Astrocyte (in vitro differentiated cells and primary cell): ENCODE results near the gene FTSJ1. TPM values are rescaled to one million over a fixed set of nuclear protein-coding genes. Genes with fewer than 3 reads are reported as not detected.
A peak's percentile ranks its signal among the peaks of the same experiment; 100 is the strongest.

Experiments used
- DNase-seq: peaks from one replicate; pipeline ENCODE4 v3.0.0-alpha.2; 2010; ENCODE audit warnings: low read depth
- FAIRE-seq: peaks from 2 replicates; lab custom pipeline; 2011; peaks lifted over from hg19 to GRCh38; lab: Jason Lieb, UNC
- H2AFZ ChIP-seq: 2 replicates; pipeline ENCODE4 v1.6.0; 2012; ENCODE audit warnings: low read depth, low read length, inconsistent platforms
- H3K27ac ChIP-seq: 2 replicates; pipeline ENCODE4 v1.5.1; 2011; ENCODE audit warnings: low read depth, low read length, inconsistent platforms
- H3K27me3 ChIP-seq: 2 replicates; pipeline ENCODE4 v1.6.0; 2011; ENCODE audit warnings: low read length, inconsistent platforms; ENCODE audit not compliant: insufficient read depth
- H3K36me3 ChIP-seq: 2 replicates; pipeline ENCODE4 v1.5.1; 2011; ENCODE audit warnings: low read length, inconsistent platforms; ENCODE audit not compliant: insufficient read depth
- H3K4me1 ChIP-seq: 2 replicates; pipeline ENCODE4 v1.5.1; 2011; ENCODE audit warnings: low read length, inconsistent platforms; ENCODE audit not compliant: insufficient read depth
- H3K4me2 ChIP-seq: 2 replicates; pipeline ENCODE4 v1.6.0; 2012; ENCODE audit warnings: low read length, inconsistent platforms
- H3K4me3 ChIP-seq: 2 replicates; pipeline ENCODE4 v1.5.1; 2011; ENCODE audit warnings: low read depth, mild to moderate bottlenecking, low read length, inconsistent platforms; ENCODE audit not compliant: insufficient read depth
- H3K79me2 ChIP-seq: 2 replicates; pipeline ENCODE4 v1.6.0; 2012; ENCODE audit warnings: mild to moderate bottlenecking, low read length, inconsistent platforms; ENCODE audit not compliant: insufficient read depth
- H3K9ac ChIP-seq: 2 replicates; pipeline ENCODE4 v1.6.0; 2012; ENCODE audit warnings: mild to moderate bottlenecking, low read length, inconsistent platforms
- H3K9me3 ChIP-seq: 2 replicates; pipeline ENCODE4 v1.5.1; 2012; ENCODE audit warnings: low read depth, mild to moderate bottlenecking, low read length, inconsistent platforms; ENCODE audit not compliant: insufficient read depth
- H4K20me1 ChIP-seq: 2 replicates; pipeline ENCODE4 v1.6.0; 2012; ENCODE audit warnings: low read length, inconsistent platforms; ENCODE audit not compliant: insufficient read depth
- H3K27ac Mint-ChIP-seq: one replicate; pipeline ENCODE4 v1.8.0; 2021; ENCODE audit warnings: mild to moderate bottlenecking, mixed read lengths; ENCODE audit not compliant: unreplicated experiment
- H3K27me3 Mint-ChIP-seq: one replicate; pipeline ENCODE4 v1.8.0; 2021; ENCODE audit warnings: low read depth, mixed read lengths; ENCODE audit not compliant: unreplicated experiment
- H3K36me3 Mint-ChIP-seq: one replicate; pipeline ENCODE4 v1.8.0; 2021; ENCODE audit warnings: low read depth, mixed read lengths; ENCODE audit not compliant: unreplicated experiment
- H3K4me1 Mint-ChIP-seq: one replicate; pipeline ENCODE4 v1.8.0; 2021; ENCODE audit warnings: low read depth, mixed read lengths; ENCODE audit not compliant: unreplicated experiment
- H3K4me3 Mint-ChIP-seq: one replicate; pipeline ENCODE4 v1.8.0; 2021; ENCODE audit warnings: mild to moderate bottlenecking, moderate library complexity, mixed read lengths; ENCODE audit not compliant: unreplicated experiment
- H3K9me3 Mint-ChIP-seq: one replicate; pipeline ENCODE4 v1.8.0; 2021; ENCODE audit warnings: mild to moderate bottlenecking, mixed read lengths; ENCODE audit not compliant: unreplicated experiment
- EZH2 ChIP-seq: IDR thresholded peaks from 2 replicates; pipeline ENCODE4 v1.6.1; 2012; ENCODE audit warnings: mild to moderate bottlenecking, low read length, inconsistent platforms; ENCODE audit not compliant: insufficient read depth
- total RNA-seq: library from RNA; stranded (reverse); gene quantifications from 2 replicates; pipeline ENCODE4 v1.2.1, GENCODE V29; 2021
- TF ChIP-seq, protein P1 (sequence below): IDR thresholded peaks from 2 replicates; pipeline ENCODE4 v1.5.1; 2011; ENCODE audit warnings: low read depth, mild to moderate bottlenecking, inconsistent platforms, low read length, moderate library complexity; ENCODE audit not compliant: insufficient read depth

FTSJ1 gene
- total RNA-seq, 1 donor from 2014 or later: 64.4 TPM

DNA sequence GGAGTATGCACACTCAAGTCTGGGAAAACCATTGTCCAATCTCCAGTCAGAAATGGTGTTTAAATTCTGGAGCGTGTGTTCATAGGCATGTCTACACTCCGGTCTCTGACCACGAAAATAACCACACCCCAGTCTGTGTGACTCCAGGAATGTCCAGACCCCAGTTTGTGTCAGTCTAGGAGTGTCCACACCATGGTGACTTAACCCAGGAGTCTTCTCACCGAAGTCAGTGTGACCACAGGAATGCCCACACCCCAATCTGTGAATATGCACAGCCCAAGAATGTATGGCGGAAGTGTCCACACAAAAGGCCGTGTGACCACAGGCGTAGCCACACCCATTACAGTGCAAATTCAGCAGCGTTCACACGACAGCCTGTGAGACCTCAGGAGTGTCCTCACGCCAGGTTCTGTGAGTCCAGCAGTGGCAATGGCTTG, 11.4 kb downstream of the FTSJ1 start:
- H3K79me2 ChIP-seq: no peaks in the 10 kb centered on the region
- TF ChIP-seq, protein P1, sequence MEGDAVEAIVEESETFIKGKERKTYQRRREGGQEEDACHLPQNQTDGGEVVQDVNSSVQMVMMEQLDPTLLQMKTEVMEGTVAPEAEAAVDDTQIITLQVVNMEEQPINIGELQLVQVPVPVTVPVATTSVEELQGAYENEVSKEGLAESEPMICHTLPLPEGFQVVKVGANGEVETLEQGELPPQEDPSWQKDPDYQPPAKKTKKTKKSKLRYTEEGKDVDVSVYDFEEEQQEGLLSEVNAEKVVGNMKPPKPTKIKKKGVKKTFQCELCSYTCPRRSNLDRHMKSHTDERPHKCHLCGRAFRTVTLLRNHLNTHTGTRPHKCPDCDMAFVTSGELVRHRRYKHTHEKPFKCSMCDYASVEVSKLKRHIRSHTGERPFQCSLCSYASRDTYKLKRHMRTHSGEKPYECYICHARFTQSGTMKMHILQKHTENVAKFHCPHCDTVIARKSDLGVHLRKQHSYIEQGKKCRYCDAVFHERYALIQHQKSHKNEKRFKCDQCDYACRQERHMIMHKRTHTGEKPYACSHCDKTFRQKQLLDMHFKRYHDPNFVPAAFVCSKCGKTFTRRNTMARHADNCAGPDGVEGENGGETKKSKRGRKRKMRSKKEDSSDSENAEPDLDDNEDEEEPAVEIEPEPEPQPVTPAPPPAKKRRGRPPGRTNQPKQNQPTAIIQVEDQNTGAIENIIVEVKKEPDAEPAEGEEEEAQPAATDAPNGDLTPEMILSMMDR: no peak
- TF ChIP-seq EZH2: no peak
- peak; percentile 99 for DNase-seq
- peak overlapping the region; percentile 80 for H3K9ac ChIP-seq
- Mint-ChIP-seq H3K4me1 (peaks cover 11% of the 10 kb centered on the region), H3K27ac (peak overlapping the region; percentile 95), H3K4me3 (peak overlapping the region; percentile 60), H3K9me3 (peaks cover 2% of the 10 kb centered on the region), H3K27me3 (no peaks in the 10 kb centered on the region), H3K36me3 (peaks cover 4% of the 10 kb centered on the region)
- no peak overlapping the region for H2AFZ ChIP-seq
- no peak overlapping the region for H3K4me3 ChIP-seq
- peaks cover 29% of the 10 kb centered on the region for H3K4me1 ChIP-seq
- H3K36me3 ChIP-seq: peaks cover 22% of the 10 kb centered on the region
- no peaks in the 10 kb centered on the region for H3K9me3 ChIP-seq
- no peaks in the 10 kb centered on the region for H3K27me3 ChIP-seq
- H3K27ac ChIP-seq: peak overlapping the region; percentile 99
- no peaks in the 10 kb centered on the region for H4K20me1 ChIP-seq
- H3K4me2 ChIP-seq: peak overlapping the region; percentile 50
- peak; percentile 100 for FAIRE-seq

DNA sequence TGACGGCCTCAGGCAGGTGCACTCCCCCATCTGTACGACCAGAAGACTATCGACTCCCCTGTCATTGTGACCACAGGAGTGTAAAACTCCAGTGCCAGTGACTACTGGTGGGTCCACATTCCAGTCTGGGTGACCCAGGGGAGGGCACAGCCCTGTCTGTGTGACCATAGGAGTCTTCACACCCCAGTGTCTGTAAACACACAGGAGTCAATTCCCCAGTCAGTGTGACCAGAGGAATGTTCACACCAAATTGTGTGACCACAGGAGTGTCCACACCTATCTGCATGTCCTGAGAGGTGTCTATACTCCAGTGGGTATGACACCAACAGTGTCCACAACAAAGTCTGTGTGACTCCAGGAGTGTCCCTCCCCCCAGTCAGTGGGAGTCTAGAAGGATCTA, 12.0 kb downstream of the FTSJ1 start:
- Mint-ChIP-seq H3K9me3 (peaks cover 2% of the 10 kb centered on the region), H3K36me3 (peaks cover 4% of the 10 kb centered on the region), H3K27ac (peak overlapping the region; percentile 95), H3K4me3 (no peak overlapping the region), H3K27me3 (no peaks in the 10 kb centered on the region), H3K4me1 (peaks cover 14% of the 10 kb centered on the region)
- Histone ChIP-seq H3K36me3 (peaks cover 16% of the 10 kb centered on the region), H3K4me3 (no peak overlapping the region), H3K9ac (peak overlapping the region; percentile 80), H3K27ac (peak overlapping the region; percentile 97), H3K79me2 (no peaks in the 10 kb centered on the region), H3K27me3 (no peaks in the 10 kb centered on the region), H3K9me3 (no peaks in the 10 kb centered on the region), H3K4me1 (peaks cover 32% of the 10 kb centered on the region), H2AFZ (no peak overlapping the region), H3K4me2 (peak overlapping the region; percentile 14), H4K20me1 (no peaks in the 10 kb centered on the region)
- TF ChIP-seq EZH2: no peak
- TF ChIP-seq, protein P1: no peak
- no peak for FAIRE-seq
- DNase-seq: no peak

DNA sequence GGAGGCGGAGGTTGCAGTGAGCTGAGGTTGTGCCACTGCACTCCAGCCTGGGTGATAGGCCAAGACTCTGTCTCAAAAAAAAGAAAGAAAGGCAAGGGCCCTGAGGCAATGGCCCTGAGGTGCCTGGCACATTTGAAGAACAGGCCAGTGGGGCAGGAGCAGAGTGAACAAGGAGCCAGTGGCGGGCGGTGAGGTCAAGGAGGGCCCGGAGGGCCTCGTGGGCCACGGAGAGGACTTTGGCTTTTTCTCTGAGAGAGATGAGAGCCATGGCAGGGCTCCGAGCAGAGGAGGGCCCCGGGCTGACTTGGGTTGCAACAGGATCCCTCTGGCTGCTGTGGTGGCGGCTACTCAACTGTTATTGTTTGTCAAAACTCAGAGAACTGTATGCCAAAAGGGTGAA, 13.3 kb downstream of the FTSJ1 start:
- TF ChIP-seq EZH2: no peak
- TF ChIP-seq, protein P1: no peak
- Mint-ChIP-seq H3K9me3 (peaks cover 2% of the 10 kb centered on the region), H3K4me3 (no peak overlapping the region), H3K27me3 (no peaks in the 10 kb centered on the region), H3K4me1 (peaks cover 16% of the 10 kb centered on the region), H3K36me3 (peaks cover 4% of the 10 kb centered on the region), H3K27ac (peak overlapping the region; percentile 84)
- Histone ChIP-seq H2AFZ (no peak overlapping the region), H3K4me2 (no peak overlapping the region), H3K9me3 (no peaks in the 10 kb centered on the region), H4K20me1 (no peaks in the 10 kb centered on the region), H3K4me3 (no peak overlapping the region), H3K36me3 (peaks cover 11% of the 10 kb centered on the region), H3K79me2 (no peaks in the 10 kb centered on the region), H3K4me1 (peaks cover 32% of the 10 kb centered on the region), H3K27me3 (no peaks in the 10 kb centered on the region), H3K9ac (no peak overlapping the region), H3K27ac (no peak overlapping the region)
- FAIRE-seq (no peak), DNase-seq (no peak)
